K562 (cell line): Measurements from ENCODE around the gene ADGRB3. TPM values are rescaled to one million over a fixed set of nuclear protein-coding genes. Genes with fewer than 3 reads are reported as not detected.
A peak's percentile ranks its signal among the peaks of the same experiment; 100 is the strongest.

Experiments used
- ATAC-seq: fragments of 200-7000 bp; cut with Tn5 transposase; 3 replicates; pipeline ENCODE4 v1.9.1; 2020; ENCODE audit warnings: moderate library complexity
- BruUV-seq: library from RNA; stranded (reverse); fragments of 400-500 nt; replicated peaks from 2 replicates; lab custom pipeline; 2021; lab: Mats Ljungman, UMichigan
- CTCF ChIA-PET: fragments of 300-600 bp; formaldehyde crosslinking; extraction: SDS; loops from one replicate; lab custom pipeline; 2021; ENCODE audit warnings: low intra/inter-chr PET ratio; lab: Yijun Ruan, JAX
- POLR2A ChIA-PET: fragments of 300-600, 350-650 bp; sonication (Branson Sonifier 250); formaldehyde crosslinking; extraction: SDS; loops from one replicate; lab custom pipeline; 2021; ENCODE audit warnings: antibody characterized with exemption, inconsistent platforms; lab: Yijun Ruan, JAX
- DNase-seq, 4 experiments: peaks; one replicate each; pipeline versions ENCODE4 v3.0.0 to v3.0.0-alpha.2; 2011 to 2018; ENCODE audit warnings: low spot score in 3 of 4, mixed read lengths in 3 of 4; ENCODE audit errors: extremely low read depth in 1 of 4
- FAIRE-seq: peaks from 2 replicates; lab custom pipeline; 2011; peaks lifted over from hg19 to GRCh38; lab: Jason Lieb, UNC
- H2AFZ ChIP-seq: 2 replicates; pipeline ENCODE4 v1.6.0; 2011; ENCODE audit warnings: low read depth, low read length, control low read depth, inconsistent platforms
- H3K27ac ChIP-seq: fragments of 200-600 bp; 3 replicates; pipeline ENCODE4 v1.8.0; 2011; ENCODE audit warnings: low read depth, mild to moderate bottlenecking, control low read depth, inconsistent platforms, low read length, moderate library complexity, mixed read lengths; ENCODE audit errors: extremely low read depth
- H3K27me3 ChIP-seq, 2 experiments: fragments of 300-600 bp in 1 of 2; 2 replicates in 1 of 2; 3 replicates in 1 of 2; pipeline versions ENCODE4 v1.6.0 to v1.8.0; 2011; ENCODE audit warnings: inconsistent platforms in 2 of 2, low read length in 2 of 2, mild to moderate bottlenecking in 1 of 2, mixed read lengths in 1 of 2, moderate library complexity in 1 of 2; ENCODE audit not compliant: control insufficient read depth in 2 of 2, insufficient read depth in 2 of 2
- H3K36me3 ChIP-seq: fragments of 300-600 bp; 3 replicates; pipeline ENCODE4 v1.8.0; 2011; ENCODE audit warnings: mild to moderate bottlenecking, low read length, inconsistent platforms; ENCODE audit not compliant: control insufficient read depth, insufficient read depth
- H3K4me1 ChIP-seq, 2 experiments: fragments of 200-600 bp in 1 of 2; replicated peaks in 1 of 2; 2 replicates in 1 of 2; 3 replicates in 1 of 2; pipeline versions ENCODE4 v1.5.1 to v1.8.0; 2011; ENCODE audit warnings: inconsistent platforms in 2 of 2, low read length in 2 of 2, mild to moderate bottlenecking in 1 of 2, mixed read lengths in 1 of 2, moderate library complexity in 1 of 2; ENCODE audit not compliant: control insufficient read depth in 2 of 2, insufficient read depth in 2 of 2
- H3K4me2 ChIP-seq: 2 replicates; pipeline ENCODE4 v1.6.1; 2011; ENCODE audit warnings: low read length, control low read depth, inconsistent platforms, mixed read lengths; ENCODE audit not compliant: insufficient read depth
- H3K4me3 ChIP-seq: fragments of 200-600 bp; sonication (generic), shearing (Covaris generic); 2 replicates; pipeline ENCODE4 v1.5.1; 2016; ENCODE audit warnings: control low read depth, inconsistent platforms
- H3K79me2 ChIP-seq: fragments of 200-600 bp; 3 replicates; pipeline ENCODE4 v1.8.0; 2011; ENCODE audit warnings: low read length, inconsistent platforms; ENCODE audit not compliant: control insufficient read depth, insufficient read depth
- H3K9ac ChIP-seq, 2 experiments: 2 replicates each; pipeline versions ENCODE4 v1.6.0 to v1.6.1; 2011; ENCODE audit warnings: low read depth in 2 of 2, low read length in 2 of 2, control low read depth in 1 of 2, inconsistent platforms in 1 of 2, mild to moderate bottlenecking in 1 of 2, mixed read lengths in 1 of 2; ENCODE audit not compliant: insufficient read depth in 1 of 2
- H3K9me1 ChIP-seq: one replicate; pipeline ENCODE4 v1.6.0; 2011; ENCODE audit warnings: inconsistent platforms, mild to moderate bottlenecking, low read length, moderate library complexity; ENCODE audit not compliant: control insufficient read depth, insufficient read depth
- H3K9me3 ChIP-seq: replicated peaks from 2 replicates; pipeline ENCODE4 v1.5.1; 2011; ENCODE audit warnings: low read depth, low read length, inconsistent platforms; ENCODE audit not compliant: control insufficient read depth, insufficient read depth
- H4K20me1 ChIP-seq: replicated peaks from 2 replicates; pipeline ENCODE4 v1.6.1; 2011; ENCODE audit warnings: low read length, inconsistent platforms, mixed read lengths; ENCODE audit not compliant: control insufficient read depth, insufficient read depth
- BRCA1 ChIP-seq, 2 experiments: fragments of 450-650 bp in 1 of 2; sonication (generic) in 1 of 2; formaldehyde crosslinking in 1 of 2; IDR thresholded peaks; 2 replicates each; pipeline versions ENCODE4 v1.5.0 to v1.6.1; 2017 to 2020; ENCODE audit warnings: mild to moderate bottlenecking in 1 of 2, missing genetic modification reagents in 1 of 2
- FIP1L1 ChIP-seq: fragments of 200-400 bp; formaldehyde crosslinking; IDR thresholded peaks from 2 replicates; pipeline ENCODE4 v1.6.1; 2018; ENCODE audit warnings: mild to moderate bottlenecking, low read depth, low read length; ENCODE audit not compliant: poor library complexity, severe bottlenecking
- KDM1A ChIP-seq, 2 experiments: fragments of 450-650 bp; IDR thresholded peaks; 2 replicates each; pipeline ENCODE4 v1.6.1; 2016; ENCODE audit warnings: mild to moderate bottlenecking in 2 of 2
- SMAD2 ChIP-seq: fragments of 150-350 bp; IDR thresholded peaks from 2 replicates; pipeline ENCODE4 v1.6.1; 2014; ENCODE audit warnings: low read depth, mild to moderate bottlenecking, low read length
- TRIM24 ChIP-seq, 2 experiments: fragments of 450-650 bp; IDR thresholded peaks; 2 replicates each; pipeline ENCODE4 v1.6.1; 2016
- in situ Hi-C: fragments of 300-500 bp; cut with MboI; formaldehyde crosslinking; loops from 4 replicates; pipeline ENCODE4 v1.15.0; 2018; ENCODE audit warnings: inconsistent platforms, mixed read lengths
- intact Hi-C: fragments of 100-400 bp; cut with micrococcal nuclease; formaldehyde crosslinking; loops from 2 replicates; pipeline ENCODE4 v1.14.2; 2022
- polyA plus RNA-seq, 8 experiments: library from polyadenylated mRNA; depleted of rRNA in 4 of 8; stranded (reverse) in 5 of 8; unstranded in 3 of 8; fragments of >200 nt; fragmentation: Nextera tagmentation in 2 of 8; fragmentation: Illumina TruSeq in 1 of 8; extraction: Ambion mirVana in 2 of 8; extraction: Trizol in 1 of 8; gene quantifications; 2 replicates each; pipeline versions ENCODE4 v1.2.1 to v1.2.3, GENCODE V29; 2011 to 2014; ENCODE audit warnings: inconsistent platforms in 1 of 8, missing spikeins in 1 of 8
- total RNA-seq, 7 experiments: library from RNA; depleted of rRNA in 6 of 7; stranded (reverse); fragments of >200 nt in 6 of 7; fragmentation: Illumina TruSeq in 2 of 7; extraction: Trizol in 2 of 7; gene quantifications; 2 replicates each; pipeline versions ENCODE4 v1.2.1 to v1.2.3, GENCODE V29; 2011 to 2021; ENCODE audit warnings: low replicate concordance in 1 of 7
- TF ChIP-seq, protein P1 (sequence below): fragments of 450-650 bp; IDR thresholded peaks from 2 replicates; pipeline ENCODE4 v1.6.1; 2017; ENCODE audit warnings: antibody characterized with exemption, mild to moderate bottlenecking

ADGRB3 gene
- total and polyA plus RNA-seq, 9 of the 15 experiments (the other 6 are each of a cell fraction or from before 2014, with no cell fraction given): 0.90 to 7.8 (median 2.4) TPM

DNA sequence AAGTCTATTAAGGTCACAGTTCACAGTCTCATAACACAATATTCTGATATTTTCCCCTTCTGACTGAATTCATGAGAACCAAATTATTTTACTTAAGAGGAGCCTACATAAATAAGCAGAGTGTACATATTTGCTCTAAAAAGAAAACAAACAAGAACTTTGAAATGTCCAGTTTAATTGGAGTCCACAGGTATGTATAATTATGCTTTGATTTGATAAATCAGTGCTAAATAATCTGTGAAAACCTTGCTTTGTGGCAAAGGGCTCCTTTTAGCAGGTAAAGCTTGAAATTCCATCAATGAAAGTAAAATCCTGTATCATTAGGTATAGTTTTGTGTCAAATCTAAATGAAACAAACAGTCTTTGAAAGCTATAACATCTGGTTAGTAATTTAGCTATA, 69.4 kb downstream of the ADGRB3 start:
- TF ChIP-seq KDM1A (IDR thresholded peaks at IDR 0.05) (peak; percentile 73 to 83), FIP1L1 (no peak), BRCA1 (IDR thresholded peaks at IDR 0.05) (no peak), BRCA1 (CRISPR knock-in tag; IDR thresholded peaks at IDR 0.05) (no peak), SMAD2 (no peak), TRIM24 (IDR thresholded peaks at IDR 0.05) (no peak)
- TF ChIP-seq, protein P1, sequence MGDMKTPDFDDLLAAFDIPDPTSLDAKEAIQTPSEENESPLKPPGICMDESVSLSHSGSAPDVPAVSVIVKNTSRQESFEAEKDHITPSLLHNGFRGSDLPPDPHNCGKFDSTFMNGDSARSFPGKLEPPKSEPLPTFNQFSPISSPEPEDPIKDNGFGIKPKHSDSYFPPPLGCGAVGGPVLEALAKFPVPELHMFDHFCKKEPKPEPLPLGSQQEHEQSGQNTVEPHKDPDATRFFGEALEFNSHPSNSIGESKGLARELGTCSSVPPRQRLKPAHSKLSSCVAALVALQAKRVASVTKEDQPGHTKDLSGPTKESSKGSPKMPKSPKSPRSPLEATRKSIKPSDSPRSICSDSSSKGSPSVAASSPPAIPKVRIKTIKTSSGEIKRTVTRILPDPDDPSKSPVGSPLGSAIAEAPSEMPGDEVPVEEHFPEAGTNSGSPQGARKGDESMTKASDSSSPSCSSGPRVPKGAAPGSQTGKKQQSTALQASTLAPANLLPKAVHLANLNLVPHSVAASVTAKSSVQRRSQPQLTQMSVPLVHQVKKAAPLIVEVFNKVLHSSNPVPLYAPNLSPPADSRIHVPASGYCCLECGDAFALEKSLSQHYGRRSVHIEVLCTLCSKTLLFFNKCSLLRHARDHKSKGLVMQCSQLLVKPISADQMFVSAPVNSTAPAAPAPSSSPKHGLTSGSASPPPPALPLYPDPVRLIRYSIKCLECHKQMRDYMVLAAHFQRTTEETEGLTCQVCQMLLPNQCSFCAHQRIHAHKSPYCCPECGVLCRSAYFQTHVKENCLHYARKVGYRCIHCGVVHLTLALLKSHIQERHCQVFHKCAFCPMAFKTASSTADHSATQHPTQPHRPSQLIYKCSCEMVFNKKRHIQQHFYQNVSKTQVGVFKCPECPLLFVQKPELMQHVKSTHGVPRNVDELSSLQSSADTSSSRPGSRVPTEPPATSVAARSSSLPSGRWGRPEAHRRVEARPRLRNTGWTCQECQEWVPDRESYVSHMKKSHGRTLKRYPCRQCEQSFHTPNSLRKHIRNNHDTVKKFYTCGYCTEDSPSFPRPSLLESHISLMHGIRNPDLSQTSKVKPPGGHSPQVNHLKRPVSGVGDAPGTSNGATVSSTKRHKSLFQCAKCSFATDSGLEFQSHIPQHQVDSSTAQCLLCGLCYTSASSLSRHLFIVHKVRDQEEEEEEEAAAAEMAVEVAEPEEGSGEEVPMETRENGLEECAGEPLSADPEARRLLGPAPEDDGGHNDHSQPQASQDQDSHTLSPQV: no peak
- Histone ChIP-seq H3K9me1 (no peaks in the 10 kb centered on the region), H3K36me3 (no peaks in the 10 kb centered on the region), H4K20me1 (no peaks in the 10 kb centered on the region), H3K4me2 (no peak overlapping the region), H2AFZ (no peak overlapping the region), H3K9me3 (no peaks in the 10 kb centered on the region; the same call in 1 of the 2 replicates), H3K27ac (no peak overlapping the region), H3K79me2 (no peaks in the 10 kb centered on the region), H3K4me3 (no peak overlapping the region), H3K9ac (no peak overlapping the region), H3K4me1 (no peaks in the 10 kb centered on the region), H3K27me3 (no peaks in the 10 kb centered on the region)
- ChIA-PET POLR2A (interaction anchor here (1.3 kb wide), 1 partner anchor 22 kb away, joined by 5 read pairs; no protein-coding TSS in a partner anchor), CTCF (no interaction called here)
- no peak for DNase-seq
- no TSS peak for BruUV-seq
- intact Hi-C loops: no loop called here
- no peak for FAIRE-seq
- in situ Hi-C loops: no loop called here
- ATAC-seq: no peak
